ENCODE data around the gene WIPF1.

WIPF1 gene

GRCh38 chr2:174575124-174575776 lies 22.4 kb downstream of the WIPF1 start:
- TF ChIP-seq EZH2phosphoT487 (IDR thresholded peaks at IDR 0.05; ENCODE audit: borderline replicate concordance, low read length) = no peak
- TF ChIP-seq CTCF (IDR thresholded peaks at IDR 0.05; ENCODE audit: low read depth, low read length, poor library complexity, severe bottlenecking) = no peak
- Histone ChIP-seq H3K79me2 (ENCODE audit: control insufficient read depth, low read length) (peaks cover 40% of the 10 kb centered on the region), H3K4me2 (ENCODE audit: low read length) (no peak overlapping the region), H3K9me2 (replicated peaks; ENCODE audit: control insufficient read depth, low read length) (no peaks in the 10 kb centered on the region), H3K27ac (ENCODE audit: low read depth, low read length) (no peak overlapping the region), H3K27me3 (ENCODE audit: control insufficient read depth, low read length) (no peaks in the 10 kb centered on the region), H4K20me1 (ENCODE audit: control insufficient read depth, insufficient read depth, low read depth, low read length) (no peaks in the 10 kb centered on the region; the same call in 1 of the 2 replicates), H3K4me3 (ENCODE audit: low read length) (no peak overlapping the region), H3F3A (ENCODE audit: control insufficient read depth, insufficient read depth) (0 out of 2 replicates have a peak, but pooled peaks cover 2% of the 10 kb centered on the region), H3K9me3 (ENCODE audit: control insufficient read depth, insufficient read depth, low read length) (no peaks in the 10 kb centered on the region), H3K4me1 (ENCODE audit: control insufficient read depth, low read length) (peaks cover 22% of the 10 kb centered on the region), H3K36me3 (ENCODE audit: control insufficient read depth, low read length) (peaks cover 100% of the 10 kb centered on the region)

- peaks cover 99% of the 10 kb centered on the region for H3K36me3 ChIP-seq (ENCODE audit: control insufficient read depth, low read length)
- 0 out of 2 replicates have a peak, but pooled peaks cover 2% of the 10 kb centered on the region for H3F3A ChIP-seq (ENCODE audit: control insufficient read depth, insufficient read depth)
- no peak overlapping the region for H3K4me3 ChIP-seq (ENCODE audit: low read length)
- TF ChIP-seq CTCF (IDR thresholded peaks at IDR 0.05; ENCODE audit: low read depth, low read length, poor library complexity, severe bottlenecking) = no peak
- no peak for TF ChIP-seq EZH2phosphoT487 (IDR thresholded peaks at IDR 0.05; ENCODE audit: borderline replicate concordance, low read length)
- no peak overlapping the region for H3K27ac ChIP-seq (ENCODE audit: low read depth, low read length)
- no peak overlapping the region for H3K4me2 ChIP-seq (ENCODE audit: low read length)
- no peaks in the 10 kb centered on the region; the same call in 1 of the 2 replicates for H4K20me1 ChIP-seq (ENCODE audit: control insufficient read depth, insufficient read depth, low read depth, low read length)
- no peaks in the 10 kb centered on the region for H3K9me2 ChIP-seq (replicated peaks; ENCODE audit: control insufficient read depth, low read length)
- peaks cover 16% of the 10 kb centered on the region for H3K4me1 ChIP-seq (ENCODE audit: control insufficient read depth, low read length)
- H3K27me3 ChIP-seq (ENCODE audit: control insufficient read depth, low read length) = no peaks in the 10 kb centered on the region
- peaks cover 39% of the 10 kb centered on the region for H3K79me2 ChIP-seq (ENCODE audit: control insufficient read depth, low read length)
- H3K9me3 ChIP-seq (ENCODE audit: control insufficient read depth, insufficient read depth, low read length) = no peaks in the 10 kb centered on the region
Observed at GRCh38 chr2:174574657-174575056, 22.9 kb downstream of the WIPF1 start.

- H3K27ac ChIP-seq (ENCODE audit: low read depth, low read length) = no peak overlapping the region
- H3K36me3 ChIP-seq (ENCODE audit: control insufficient read depth, low read length) = peaks cover 99% of the 10 kb centered on the region
- H3K4me1 ChIP-seq (ENCODE audit: control insufficient read depth, low read length) = peaks cover 6% of the 10 kb centered on the region
- 0 out of 2 replicates have a peak, but pooled peaks cover 2% of the 10 kb centered on the region for H3F3A ChIP-seq (ENCODE audit: control insufficient read depth, insufficient read depth)
- H3K4me2 ChIP-seq (ENCODE audit: low read length) = no peak overlapping the region
- no peaks in the 10 kb centered on the region; the same call in 1 of the 2 replicates for H4K20me1 ChIP-seq (ENCODE audit: control insufficient read depth, insufficient read depth, low read depth, low read length)
- no peak for TF ChIP-seq EZH2phosphoT487 (IDR thresholded peaks at IDR 0.05; ENCODE audit: borderline replicate concordance, low read length)
- no peak for TF ChIP-seq CTCF (IDR thresholded peaks at IDR 0.05; ENCODE audit: low read depth, low read length, poor library complexity, severe bottlenecking)
- peaks cover 34% of the 10 kb centered on the region for H3K79me2 ChIP-seq (ENCODE audit: control insufficient read depth, low read length)
- H3K9me3 ChIP-seq (ENCODE audit: control insufficient read depth, insufficient read depth, low read length) = no peaks in the 10 kb centered on the region
- H3K4me3 ChIP-seq (ENCODE audit: low read length) = no peak overlapping the region
- H3K9me2 ChIP-seq (replicated peaks; ENCODE audit: control insufficient read depth, low read length) = no peaks in the 10 kb centered on the region
- H3K27me3 ChIP-seq (ENCODE audit: control insufficient read depth, low read length) = no peaks in the 10 kb centered on the region
Observed at GRCh38 chr2:174573621-174574081, 24.0 kb downstream of the WIPF1 start.
